Liver (tissue), 9 donors: ENCODE results near the gene UPK3A. TPM values are rescaled to one million over a fixed set of nuclear protein-coding genes. Genes with fewer than 3 reads are reported as not detected.

ENCODE experiments used
- DNase-seq: peaks from one replicate; pipeline ENCODE4 v3.0.0-alpha.2; 2017; ENCODE audit warnings: low spot score
- H3K27ac ChIP-seq, 2 donors: one replicate each; pipeline ENCODE4 v1.7.0; 2013; ENCODE audit warnings: inconsistent platforms in 2 of 2, low read length in 2 of 2, control low read depth in 1 of 2, low read depth in 1 of 2, mild to moderate bottlenecking in 1 of 2
- H3K27me3 ChIP-seq, 4 donors: one replicate each; pipeline versions ENCODE4 v1.6.1 to v1.7.0; 2013; ENCODE audit warnings: low read length in 3 of 4, inconsistent platforms in 1 of 4, mild to moderate bottlenecking in 1 of 4, moderate library complexity in 1 of 4; ENCODE audit not compliant: control insufficient read depth in 4 of 4, insufficient read depth in 4 of 4
- H3K36me3 ChIP-seq, 4 donors: one replicate each; pipeline versions ENCODE4 v1.6.1 to v1.7.0; 2013; ENCODE audit warnings: low read length in 3 of 4, mild to moderate bottlenecking in 3 of 4, low read depth in 1 of 4, moderate library complexity in 1 of 4; ENCODE audit not compliant: control insufficient read depth in 4 of 4, insufficient read depth in 3 of 4
- H3K4me1 ChIP-seq, 4 donors: one replicate each; pipeline versions ENCODE4 v1.6.1 to v1.7.0; 2013; ENCODE audit warnings: low read length in 3 of 4, mild to moderate bottlenecking in 3 of 4, moderate library complexity in 1 of 4; ENCODE audit not compliant: control insufficient read depth in 4 of 4, insufficient read depth in 4 of 4
- H3K4me3 ChIP-seq, 3 donors: one replicate each; pipeline versions ENCODE4 v1.6.1 to v1.7.0; 2013; ENCODE audit warnings: low read length in 3 of 3, control low read depth in 1 of 3, low read depth in 1 of 3, mild to moderate bottlenecking in 1 of 3
- H3K9ac ChIP-seq, 2 donors: one replicate each; pipeline ENCODE4 v1.7.0; 2013; ENCODE audit warnings: low read length in 2 of 2, mild to moderate bottlenecking in 2 of 2, moderate library complexity in 2 of 2, control low read depth in 1 of 2, low read depth in 1 of 2
- H3K9me3 ChIP-seq, 4 donors: one replicate each; pipeline versions ENCODE4 v1.6.1 to v1.7.0; 2013; ENCODE audit warnings: low read length in 3 of 4; ENCODE audit not compliant: control insufficient read depth in 4 of 4
- ATF3 ChIP-seq: IDR thresholded peaks from 2 replicates; pipeline ENCODE4 v1.6.1; 2016; ENCODE audit warnings: antibody characterized with exemption
- EGR1 ChIP-seq, 2 donors: IDR thresholded peaks; 2 replicates each; pipeline ENCODE4 v1.6.1; 2016 to 2018; ENCODE audit warnings: antibody characterized with exemption in 2 of 2, low read depth in 2 of 2
- FOXA1 ChIP-seq: IDR thresholded peaks from 2 replicates; pipeline ENCODE4 v1.6.1; 2016; ENCODE audit warnings: antibody characterized with exemption
- FOXA2 ChIP-seq: IDR thresholded peaks from 2 replicates; pipeline ENCODE4 v1.6.1; 2016; ENCODE audit warnings: antibody characterized with exemption
- GABPA ChIP-seq, 2 donors: IDR thresholded peaks in 1 of 2; conservative IDR thresholded peaks in 1 of 2; 2 replicates each; pipeline ENCODE4 v1.6.1; 2016; ENCODE audit warnings: antibody characterized with exemption in 2 of 2, mild to moderate bottlenecking in 1 of 2, moderate library complexity in 1 of 2
- HNF4A ChIP-seq, 2 donors: conservative IDR thresholded peaks; 2 replicates each; pipeline ENCODE4 v1.6.1; 2016; ENCODE audit warnings: antibody characterized with exemption in 2 of 2, mild to moderate bottlenecking in 2 of 2
- HNF4G ChIP-seq: IDR thresholded peaks from 2 replicates; pipeline ENCODE4 v1.6.1; 2016; ENCODE audit warnings: antibody characterized with exemption
- JUND ChIP-seq, 2 donors: IDR thresholded peaks; 2 replicates each; pipeline ENCODE4 v1.6.1; 2016; ENCODE audit warnings: antibody characterized with exemption in 2 of 2
- MAX ChIP-seq: IDR thresholded peaks from 2 replicates; pipeline ENCODE4 v1.6.1; 2016; ENCODE audit warnings: antibody characterized with exemption
- NR2F2 ChIP-seq: IDR thresholded peaks from 2 replicates; pipeline ENCODE4 v1.6.1; 2016; ENCODE audit warnings: antibody characterized with exemption
- RAD21 ChIP-seq, 2 donors: IDR thresholded peaks; 2 replicates each; pipeline ENCODE4 v1.6.1; 2016; ENCODE audit warnings: antibody characterized with exemption in 2 of 2, mild to moderate bottlenecking in 2 of 2
- REST ChIP-seq: IDR thresholded peaks from 2 replicates; pipeline ENCODE4 v1.6.1; 2016; ENCODE audit warnings: antibody characterized with exemption, mild to moderate bottlenecking
- RXRA ChIP-seq, 2 donors: IDR thresholded peaks; 2 replicates each; pipeline ENCODE4 v1.6.1; 2017 to 2018; ENCODE audit warnings: antibody characterized with exemption in 2 of 2, mild to moderate bottlenecking in 1 of 2
- SP1 ChIP-seq: IDR thresholded peaks from 2 replicates; pipeline ENCODE4 v1.6.1; 2018; ENCODE audit warnings: antibody characterized with exemption, mild to moderate bottlenecking
- TAF1 ChIP-seq: conservative IDR thresholded peaks from 2 replicates; pipeline ENCODE4 v1.6.1; 2016; ENCODE audit warnings: antibody characterized with exemption, mild to moderate bottlenecking
- YY1 ChIP-seq: IDR thresholded peaks from 2 replicates; pipeline ENCODE4 v1.6.1; 2016; ENCODE audit warnings: antibody characterized with exemption, mild to moderate bottlenecking
- WGBS: extraction: QIAGEN DNeasy Blood & Tissue Kit; methylation state at CpG from one replicate; pipeline ENCODE4 v1.1.7; 2013; 5-methylcytosine and 5-hydroxymethylcytosine counted together
- polyA plus RNA-seq, 2 donors: library from polyadenylated mRNA; stranded (reverse) in 1 of 2; unstranded in 1 of 2; fragments of 200-250 nt in 1 of 2; fragments of >200 nt in 1 of 2; fragmentation: Nextera tagmentation in 1 of 2; extraction: Ambion mirVana in 1 of 2; gene quantifications; one replicate each; pipeline versions ENCODE4 v1.2.1 to v1.2.3, GENCODE V29; 2013 to 2015
- total RNA-seq, 2 donors: library from RNA; depleted of rRNA; stranded (reverse); fragments of >200 nt; gene quantifications; one replicate each; pipeline ENCODE4 v1.2.3, GENCODE V29; 2014
- TF ChIP-seq, protein P1 (sequence below): IDR thresholded peaks from 2 replicates; pipeline ENCODE4 v1.6.1; 2016; ENCODE audit warnings: antibody characterized with exemption
- TF ChIP-seq, protein P2 (sequence below): fragments of 150-350 bp; IDR thresholded peaks from 2 replicates; pipeline ENCODE4 v1.5.1; 2017; ENCODE audit warnings: improper control_type of control experiment, low read depth, low read length; ENCODE audit not compliant: missing input control
- donor health status: healthy.
- donor health status: healthy.
- donor health status: healthy.
- donor health status: healthy.
- donor health status: healthy.

Gene UPK3A
- total and polyA plus RNA-seq, 4 donors = 0.42 TPM; not detected in 3

GRCh38 chr22:45235851-45236342 lies 48.9 kb upstream of the UPK3A start:
- H3K4me3 ChIP-seq = no peak overlapping the region
- TF ChIP-seq EGR1 (IDR thresholded peaks at IDR 0.05; ENCODE audit: low read depth in 2 of 2) (no peak), NR2F2 (no peak), MAX (no peak), HNF4A (conservative IDR thresholded peaks at IDR 0.05) (no peak), SP1 (no peak), GABPA (IDR thresholded peaks at IDR 0.05 in 1 of 2, conservative IDR thresholded peaks at IDR 0.05 in 1 of 2) (no peak), HNF4G (no peak), FOXA2 (no peak), RXRA (IDR thresholded peaks at IDR 0.05) (no peak), FOXA1 (no peak), YY1 (no peak), TAF1 (no peak), RAD21 (IDR thresholded peaks at IDR 0.05) (no peak), JUND (IDR thresholded peaks at IDR 0.05) (no peak), ATF3 (no peak), REST (no peak)
- TF ChIP-seq, protein P1, sequence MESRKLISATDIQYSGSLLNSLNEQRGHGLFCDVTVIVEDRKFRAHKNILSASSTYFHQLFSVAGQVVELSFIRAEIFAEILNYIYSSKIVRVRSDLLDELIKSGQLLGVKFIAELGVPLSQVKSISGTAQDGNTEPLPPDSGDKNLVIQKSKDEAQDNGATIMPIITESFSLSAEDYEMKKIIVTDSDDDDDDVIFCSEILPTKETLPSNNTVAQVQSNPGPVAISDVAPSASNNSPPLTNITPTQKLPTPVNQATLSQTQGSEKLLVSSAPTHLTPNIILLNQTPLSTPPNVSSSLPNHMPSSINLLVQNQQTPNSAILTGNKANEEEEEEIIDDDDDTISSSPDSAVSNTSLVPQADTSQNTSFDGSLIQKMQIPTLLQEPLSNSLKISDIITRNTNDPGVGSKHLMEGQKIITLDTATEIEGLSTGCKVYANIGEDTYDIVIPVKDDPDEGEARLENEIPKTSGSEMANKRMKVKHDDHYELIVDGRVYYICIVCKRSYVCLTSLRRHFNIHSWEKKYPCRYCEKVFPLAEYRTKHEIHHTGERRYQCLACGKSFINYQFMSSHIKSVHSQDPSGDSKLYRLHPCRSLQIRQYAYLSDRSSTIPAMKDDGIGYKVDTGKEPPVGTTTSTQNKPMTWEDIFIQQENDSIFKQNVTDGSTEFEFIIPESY = no peak
- TF ChIP-seq, protein P2, sequence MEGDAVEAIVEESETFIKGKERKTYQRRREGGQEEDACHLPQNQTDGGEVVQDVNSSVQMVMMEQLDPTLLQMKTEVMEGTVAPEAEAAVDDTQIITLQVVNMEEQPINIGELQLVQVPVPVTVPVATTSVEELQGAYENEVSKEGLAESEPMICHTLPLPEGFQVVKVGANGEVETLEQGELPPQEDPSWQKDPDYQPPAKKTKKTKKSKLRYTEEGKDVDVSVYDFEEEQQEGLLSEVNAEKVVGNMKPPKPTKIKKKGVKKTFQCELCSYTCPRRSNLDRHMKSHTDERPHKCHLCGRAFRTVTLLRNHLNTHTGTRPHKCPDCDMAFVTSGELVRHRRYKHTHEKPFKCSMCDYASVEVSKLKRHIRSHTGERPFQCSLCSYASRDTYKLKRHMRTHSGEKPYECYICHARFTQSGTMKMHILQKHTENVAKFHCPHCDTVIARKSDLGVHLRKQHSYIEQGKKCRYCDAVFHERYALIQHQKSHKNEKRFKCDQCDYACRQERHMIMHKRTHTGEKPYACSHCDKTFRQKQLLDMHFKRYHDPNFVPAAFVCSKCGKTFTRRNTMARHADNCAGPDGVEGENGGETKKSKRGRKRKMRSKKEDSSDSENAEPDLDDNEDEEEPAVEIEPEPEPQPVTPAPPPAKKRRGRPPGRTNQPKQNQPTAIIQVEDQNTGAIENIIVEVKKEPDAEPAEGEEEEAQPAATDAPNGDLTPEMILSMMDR = no peak
- no peak overlapping the region for H3K27ac ChIP-seq

More at GRCh38 chr22:45235851-45236342, 48.9 kb upstream of the UPK3A start:
- 89% methylated on average over 20 of the region's 20 CpGs for WGBS
- no peak for DNase-seq
- Histone ChIP-seq H3K9ac (no peak overlapping the region), H3K9me3 (no peaks in the 10 kb centered on the region), H3K36me3 (no peaks in the 10 kb centered on the region), H3K4me1 (peaks cover 16 to 42% (median 26%) of the 10 kb centered on the region in 4 donors), H3K27me3 (no peaks in the 10 kb centered on the region)
